ENCODE data around the gene PKN1. TPM values are rescaled to one million over a fixed set of nuclear protein-coding genes. Genes with fewer than 3 reads are reported as not detected.

PKN1 gene
- total and polyA plus RNA-seq, 2 of the 13 experiments (the other 11 are each of a cell fraction or from before 2014, with no cell fraction given) = 45.7 to 54.5 TPM

DNA sequence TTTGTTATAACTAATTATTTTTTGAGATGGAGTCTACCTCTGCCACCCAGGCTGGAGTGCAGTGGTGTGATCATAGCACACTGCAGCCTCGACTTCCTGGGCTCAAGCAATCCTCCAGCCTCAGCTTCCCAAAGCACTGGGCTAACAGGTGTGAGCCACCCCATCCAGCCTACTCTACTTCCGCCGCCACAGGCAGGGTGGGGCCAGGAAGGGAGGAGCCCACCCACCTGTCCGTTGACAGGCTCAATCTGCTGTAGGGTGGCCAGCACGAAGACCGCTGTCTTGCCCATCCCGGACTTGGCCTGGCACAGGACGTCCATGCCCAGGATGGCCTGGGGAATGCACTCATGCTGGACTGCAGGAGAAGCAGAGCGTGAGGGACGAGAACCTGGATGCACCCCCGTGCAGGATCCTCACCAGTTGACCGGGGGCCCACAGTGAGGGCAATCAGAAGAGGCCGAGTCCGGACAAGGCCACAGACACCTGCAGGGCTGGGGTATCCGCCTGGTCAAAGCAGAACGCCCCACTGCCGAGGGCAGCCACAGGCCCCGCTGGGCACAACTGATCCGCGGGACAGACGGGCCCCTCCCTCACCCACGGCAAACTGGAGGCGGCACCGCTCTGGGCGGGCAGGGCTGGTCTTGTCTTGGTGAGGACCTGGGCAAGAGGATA is 20.6 kb upstream of the PKN1 start:
- intact Hi-C loops (cut with micrococcal nuclease; ENCODE audit: unreplicated experiment) (no loop called here), in situ Hi-C loops (cut with HindIII; ENCODE audit: extremely low pct_ligation_motif_present, low pct_unique_long_range_greater_than_20kb) (loop anchor here (25.0 kb wide), 1 partner anchor 525 kb away; the partner anchor contains the start of gene NANOS3)
- H2AFZ ChIP-seq (ENCODE audit: low read length) = no peak overlapping the region
- no peak overlapping the region for H3K9ac ChIP-seq (ENCODE audit: insufficient read depth, low read depth, low read length)
- no peaks in the 10 kb centered on the region for H3K9me3 ChIP-seq (ENCODE audit: low read length)
- H3K4me1 ChIP-seq (ENCODE audit: insufficient read depth, low read length) = peaks cover 23% of the 10 kb centered on the region
- H3K4me3 ChIP-seq (replicated peaks in 1 of 3; ENCODE audit: insufficient read depth in 1 of 3, low read depth in 2 of 3, low read length in 3 of 3) = no peak overlapping the region
- TF ChIP-seq MXI1 (IDR thresholded peaks at IDR 0.05; ENCODE audit: borderline replicate concordance, low read depth, low read length) (no peak), PTBP1 (IDR thresholded peaks at IDR 0.05; ENCODE audit: low read depth, low read length, poor library complexity, severe bottlenecking) (no peak), ZC3H13 (CRISPR knock-in tag; IDR thresholded peaks at IDR 0.05) (peak; percentile 39; the same call in 1 of the 2 replicates), ZNF225 (CRISPR knock-in tag; IDR thresholded peaks at IDR 0.05) (no peak), ZNF878 (CRISPR knock-in tag; IDR thresholded peaks at IDR 0.05) (no peak), ZNF660 (CRISPR knock-in tag; IDR thresholded peaks at IDR 0.05; ENCODE audit: borderline replicate concordance, low read depth) (no peak), SP2 (CRISPR knock-in tag; IDR thresholded peaks at IDR 0.05) (no peak), ETV5 (CRISPR knock-in tag; IDR thresholded peaks at IDR 0.05; ENCODE audit: borderline replicate concordance) (no peak), RBFOX2 (IDR thresholded peaks at IDR 0.05; ENCODE audit: low read depth, low read length) (peak; percentile 44; the same call in 1 of the 2 replicates), ZNF451 (CRISPR knock-in tag; IDR thresholded peaks at IDR 0.05) (no peak), ARNT (IDR thresholded peaks at IDR 0.05) (no peak), AGO2 (optimal IDR thresholded peaks at IDR 0.05; ENCODE audit: low read depth, low read length) (peak; percentile 35)
- TF ChIP-seq, protein P1, sequence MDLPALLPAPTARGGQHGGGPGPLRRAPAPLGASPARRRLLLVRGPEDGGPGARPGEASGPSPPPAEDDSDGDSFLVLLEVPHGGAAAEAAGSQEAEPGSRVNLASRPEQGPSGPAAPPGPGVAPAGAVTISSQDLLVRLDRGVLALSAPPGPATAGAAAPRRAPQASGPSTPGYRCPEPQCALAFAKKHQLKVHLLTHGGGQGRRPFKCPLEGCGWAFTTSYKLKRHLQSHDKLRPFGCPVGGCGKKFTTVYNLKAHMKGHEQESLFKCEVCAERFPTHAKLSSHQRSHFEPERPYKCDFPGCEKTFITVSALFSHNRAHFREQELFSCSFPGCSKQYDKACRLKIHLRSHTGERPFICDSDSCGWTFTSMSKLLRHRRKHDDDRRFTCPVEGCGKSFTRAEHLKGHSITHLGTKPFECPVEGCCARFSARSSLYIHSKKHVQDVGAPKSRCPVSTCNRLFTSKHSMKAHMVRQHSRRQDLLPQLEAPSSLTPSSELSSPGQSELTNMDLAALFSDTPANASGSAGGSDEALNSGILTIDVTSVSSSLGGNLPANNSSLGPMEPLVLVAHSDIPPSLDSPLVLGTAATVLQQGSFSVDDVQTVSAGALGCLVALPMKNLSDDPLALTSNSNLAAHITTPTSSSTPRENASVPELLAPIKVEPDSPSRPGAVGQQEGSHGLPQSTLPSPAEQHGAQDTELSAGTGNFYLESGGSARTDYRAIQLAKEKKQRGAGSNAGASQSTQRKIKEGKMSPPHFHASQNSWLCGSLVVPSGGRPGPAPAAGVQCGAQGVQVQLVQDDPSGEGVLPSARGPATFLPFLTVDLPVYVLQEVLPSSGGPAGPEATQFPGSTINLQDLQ (CRISPR knock-in tag; IDR thresholded peaks at IDR 0.05) = no peak
- TF ChIP-seq, protein P2, sequence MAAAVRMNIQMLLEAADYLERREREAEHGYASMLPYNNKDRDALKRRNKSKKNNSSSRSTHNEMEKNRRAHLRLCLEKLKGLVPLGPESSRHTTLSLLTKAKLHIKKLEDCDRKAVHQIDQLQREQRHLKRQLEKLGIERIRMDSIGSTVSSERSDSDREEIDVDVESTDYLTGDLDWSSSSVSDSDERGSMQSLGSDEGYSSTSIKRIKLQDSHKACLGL (CRISPR knock-in tag; IDR thresholded peaks at IDR 0.05) = no peak
- H3K79me2 ChIP-seq (ENCODE audit: insufficient read depth, low read length) = peaks cover 44% of the 10 kb centered on the region
- CTCF ChIA-PET (ENCODE audit: low intra/inter-chr PET ratio, low total read pairs) = no interaction called here
- POLR2A ChIA-PET = no interaction called here
- H3K27ac ChIP-seq (ENCODE audit: extremely low read length, insufficient read depth, low read length) = no peak overlapping the region
- peaks cover 27% of the 10 kb centered on the region for H4K20me1 ChIP-seq (ENCODE audit: insufficient read depth, low read length)
- no peak for DNase-seq (ENCODE audit: low spot score)
- no TSS peak for BruUV-seq (replicated peaks)
- no peaks in the 10 kb centered on the region for H3K27me3 ChIP-seq (ENCODE audit: control insufficient read depth in 1 of 2, insufficient read depth in 2 of 2, low read length in 2 of 2)
- WGBS (ENCODE audit: low lambda C conversion rate) = 99% methylated on average over 14 of the region's 25 CpGs
- no peak for ATAC-seq
- H3K4me2 ChIP-seq (ENCODE audit: low read depth, low read length) = no peak overlapping the region
- peaks cover 40 to 72% of the 10 kb centered on the region in 2 experiments; a peak in 4 of 5 replicates for H3K36me3 ChIP-seq (replicated peaks in 1 of 2; ENCODE audit: control insufficient read depth in 1 of 2, insufficient read depth in 2 of 2, low read length in 2 of 2)
- FAIRE-seq = no peak

Data from HepG2 (cell line).